Stimulated activated effector memory CD8-positive, alpha-beta T cell treated with anti-CD3 and anti-CD28 coated beads, Interleukin-12 subunit alpha, Interleukin-12 subunit beta, amount 100 ng/mL, for 72 hours (primary cell): ENCODE data around the gene PLXNB3.
A peak's percentile ranks its signal among the peaks of the same experiment; 100 is the strongest.
"Not testable (repeated sequence)": the region's sequence is repeated elsewhere in the genome, so short reads cannot be mapped to it uniquely, and the experiment has no call there.

ENCODE experiments used
- ATAC-seq: fragments of 150-1000 bp; cut with Tn5 transposase; 2 replicates; pipeline ENCODE4 v1.10.0; 2021
- DNase-seq, 2 donors: peaks; one replicate each; pipeline ENCODE4 v3.0.0; 2021 to 2022; ENCODE audit warnings: low spot score in 2 of 2
- H3K27ac Mint-ChIP-seq: one replicate; pipeline ENCODE4 v1.8.0; 2022; ENCODE audit warnings: mild to moderate bottlenecking, mixed read lengths
- H3K36me3 Mint-ChIP-seq: one replicate; pipeline ENCODE4 v1.8.0; 2022; ENCODE audit warnings: mild to moderate bottlenecking, mixed read lengths
- H3K4me1 Mint-ChIP-seq: one replicate; pipeline ENCODE4 v1.8.0; 2022; ENCODE audit warnings: mixed read lengths
- H3K4me3 Mint-ChIP-seq: one replicate; pipeline ENCODE4 v1.8.0; 2022; ENCODE audit warnings: mild to moderate bottlenecking, mixed read lengths
- H3K9me3 Mint-ChIP-seq: one replicate; pipeline ENCODE4 v1.8.0; 2022; ENCODE audit warnings: mixed read lengths

Gene PLXNB3

DNA sequence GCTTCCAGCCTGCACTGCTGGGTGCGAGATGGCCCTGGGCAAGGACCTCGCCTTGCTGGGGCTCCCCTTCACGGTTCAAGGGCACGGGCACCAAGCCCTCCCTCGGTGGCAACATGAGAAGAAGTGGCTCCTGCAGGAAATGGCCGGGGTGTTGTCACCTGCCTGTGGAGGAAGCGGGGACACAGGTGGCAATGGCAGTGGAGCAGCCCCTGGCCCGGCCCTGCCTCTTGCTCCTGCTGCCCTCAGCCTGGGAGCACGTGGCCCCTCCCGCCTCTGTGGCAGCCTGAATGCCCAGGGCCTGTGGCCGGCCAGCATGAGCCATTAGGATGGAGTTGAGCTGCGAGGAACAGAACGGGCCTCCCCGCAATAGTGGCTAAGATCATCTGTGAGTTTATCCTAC lies 22.6 kb upstream of the PLXNB3 start:
- Mint-ChIP-seq H3K27ac (peak overlapping the region; percentile 77), H3K4me1 (peaks cover 7% of the 10 kb centered on the region), H3K9me3 (no peaks in the 10 kb centered on the region), H3K4me3 (peak overlapping the region; percentile 58), H3K36me3 (no peaks in the 10 kb centered on the region)
- ATAC-seq (no peak), DNase-seq (no peak)

DNA sequence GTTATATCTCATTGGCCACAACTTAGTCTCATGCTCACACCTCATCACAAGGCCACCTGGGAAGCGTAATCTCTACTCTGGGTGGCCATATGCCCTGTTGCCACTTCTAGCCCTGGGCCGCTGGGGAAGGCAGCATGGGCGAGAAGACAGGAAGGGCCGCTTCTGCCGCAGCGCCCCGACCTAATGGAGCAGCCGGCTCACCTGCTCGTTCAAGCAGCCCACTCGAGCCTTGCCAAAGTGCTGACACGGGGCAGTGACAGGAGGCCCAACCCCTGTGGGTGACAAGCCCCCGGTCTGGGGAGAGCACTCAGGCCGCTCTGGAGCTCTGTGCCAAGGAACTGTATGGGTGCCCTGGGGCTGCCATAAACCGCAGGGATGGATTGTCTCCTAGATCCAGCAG lies 21.9 kb upstream of the PLXNB3 start:
- not testable (repeated sequence) for H3K36me3 Mint-ChIP-seq, ATAC-seq, H3K27ac Mint-ChIP-seq, H3K4me1 Mint-ChIP-seq, H3K4me3 Mint-ChIP-seq, H3K9me3 Mint-ChIP-seq, DNase-seq

DNA sequence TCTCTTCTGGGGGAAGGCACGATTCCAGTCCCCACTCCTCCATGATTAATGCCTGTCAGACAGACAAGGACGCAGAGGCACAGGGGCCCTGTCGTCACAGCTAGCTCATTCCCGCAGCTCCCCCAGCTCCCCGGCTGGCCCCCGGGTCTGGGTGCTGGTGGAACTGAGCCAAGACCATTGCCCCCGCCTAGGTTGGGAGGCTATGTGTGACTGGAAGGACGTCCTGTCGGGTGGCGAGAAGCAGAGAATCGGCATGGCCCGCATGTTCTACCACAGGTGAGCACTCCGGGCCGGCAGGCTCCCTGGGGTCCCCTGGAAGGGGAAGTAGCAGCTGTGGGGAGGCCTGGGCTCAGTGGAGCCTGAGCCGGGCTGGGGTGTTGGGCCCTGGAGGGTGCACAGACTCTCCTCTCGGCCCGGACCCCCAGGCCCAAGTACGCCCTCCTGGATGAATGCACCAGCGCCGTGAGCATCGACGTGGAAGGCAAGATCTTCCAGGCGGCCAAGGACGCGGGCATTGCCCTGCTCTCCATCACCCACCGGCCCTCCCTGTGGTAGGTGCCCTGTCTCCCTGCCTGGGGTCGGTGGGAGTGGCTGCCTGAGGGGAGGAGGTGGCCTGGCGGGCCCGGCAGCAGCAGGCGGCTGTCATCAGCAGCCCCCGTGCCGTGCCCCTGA lies 21.1 kb upstream of the PLXNB3 start:
- H3K4me1 Mint-ChIP-seq, H3K36me3 Mint-ChIP-seq, DNase-seq, H3K9me3 Mint-ChIP-seq, H3K27ac Mint-ChIP-seq, ATAC-seq, H3K4me3 Mint-ChIP-seq: not testable (repeated sequence)

DNA sequence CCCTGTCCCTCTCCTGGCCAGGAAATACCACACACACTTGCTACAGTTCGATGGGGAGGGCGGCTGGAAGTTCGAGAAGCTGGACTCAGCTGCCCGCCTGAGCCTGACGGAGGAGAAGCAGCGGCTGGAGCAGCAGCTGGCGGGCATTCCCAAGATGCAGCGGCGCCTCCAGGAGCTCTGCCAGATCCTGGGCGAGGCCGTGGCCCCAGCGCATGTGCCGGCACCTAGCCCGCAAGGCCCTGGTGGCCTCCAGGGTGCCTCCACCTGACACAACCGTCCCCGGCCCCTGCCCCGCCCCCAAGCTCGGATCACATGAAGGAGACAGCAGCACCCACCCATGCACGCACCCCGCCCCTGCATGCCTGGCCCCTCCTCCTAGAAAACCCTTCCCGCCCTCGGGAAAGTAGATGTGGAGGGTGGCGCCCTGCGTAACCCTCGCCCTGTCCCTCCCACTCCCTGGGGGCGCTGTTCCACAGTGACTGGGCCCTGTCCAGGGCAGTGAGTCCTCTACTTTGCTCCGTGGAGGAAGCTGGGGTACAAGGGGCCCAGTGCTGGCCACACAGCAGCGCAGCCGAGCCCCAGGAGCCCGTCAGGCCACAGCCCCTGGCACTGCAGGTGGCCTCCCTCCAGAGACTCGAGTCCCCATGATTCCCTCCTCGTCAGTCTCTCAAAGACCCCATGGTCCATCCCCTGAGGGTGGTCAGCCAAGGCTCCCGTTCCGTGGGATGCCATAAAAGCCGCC lies 20.4 kb upstream of the PLXNB3 start:
- H3K9me3 Mint-ChIP-seq = not testable (repeated sequence)

DNA sequence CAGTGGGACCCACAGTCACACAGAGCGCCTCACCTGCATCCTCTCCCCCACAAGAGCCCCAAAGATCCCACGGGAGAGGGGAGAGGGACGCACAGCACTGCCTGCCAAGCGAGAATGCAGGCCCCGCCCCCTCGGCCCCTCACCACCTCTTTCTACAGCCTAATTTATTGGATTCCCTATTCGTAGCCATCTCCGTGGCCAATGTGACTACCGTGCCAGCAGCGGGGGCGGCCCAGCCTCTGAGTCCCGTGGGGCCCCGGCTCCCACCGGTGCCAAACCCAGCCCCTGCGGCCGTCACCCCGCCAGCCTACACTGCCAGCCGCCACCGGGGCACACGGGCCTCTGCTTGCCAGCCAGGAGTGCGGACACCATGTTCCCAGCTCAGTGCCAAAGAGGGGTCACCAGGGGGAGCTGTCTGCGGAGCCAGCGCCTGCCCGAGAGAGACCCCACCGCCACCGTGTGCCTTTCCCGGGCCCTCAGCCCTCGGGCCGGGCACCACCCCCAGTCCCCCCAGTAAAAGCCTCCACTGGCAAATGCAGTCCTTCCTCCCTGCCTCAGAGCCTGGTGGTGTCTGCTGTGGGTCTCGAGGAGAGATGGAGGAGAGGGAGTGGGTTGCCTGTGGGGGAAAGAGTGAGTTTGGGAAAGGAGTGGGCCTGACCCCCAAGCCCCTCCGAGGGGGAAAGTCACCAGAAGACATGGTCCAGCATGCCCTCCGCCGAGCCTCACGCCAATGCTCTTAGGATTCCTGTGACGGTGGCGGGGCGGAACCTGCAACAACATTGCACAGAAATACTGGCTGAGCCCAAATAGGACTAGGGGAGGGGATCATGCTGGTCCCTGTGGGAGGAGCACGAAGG lies 19.6 kb upstream of the PLXNB3 start:
- Mint-ChIP-seq H3K27ac (no peak overlapping the region), H3K9me3 (no peaks in the 10 kb centered on the region), H3K4me1 (peaks cover 7% of the 10 kb centered on the region), H3K36me3 (no peaks in the 10 kb centered on the region), H3K4me3 (no peak overlapping the region)
- DNase-seq (no peak), ATAC-seq (no peak)

More for the DNA sequence above, 20.4 kb upstream of the PLXNB3 start:
- not testable (repeated sequence) for H3K36me3 Mint-ChIP-seq, H3K27ac Mint-ChIP-seq, H3K4me1 Mint-ChIP-seq, DNase-seq, H3K4me3 Mint-ChIP-seq, ATAC-seq

DNA sequence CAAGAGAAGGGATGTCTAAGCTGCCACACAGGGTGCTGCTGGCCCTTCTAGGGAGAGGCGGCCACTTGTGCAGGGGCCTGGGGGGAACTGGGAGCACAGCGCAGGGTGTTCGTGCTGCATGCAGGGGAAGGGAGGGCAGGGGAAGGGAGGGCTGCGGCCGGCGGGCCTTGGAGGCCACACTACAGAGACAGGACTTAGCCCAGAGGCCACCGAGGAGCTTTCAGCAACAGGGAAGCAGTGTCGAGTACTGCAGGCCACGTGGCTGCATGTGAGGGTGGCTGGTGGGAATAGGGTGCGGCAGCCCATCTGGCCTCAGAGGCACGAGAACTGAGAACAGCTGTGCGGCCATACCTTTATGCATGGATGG lies 19.0 kb upstream of the PLXNB3 start:
- H3K27ac Mint-ChIP-seq, H3K4me3 Mint-ChIP-seq, ATAC-seq: not testable (repeated sequence)

DNA sequence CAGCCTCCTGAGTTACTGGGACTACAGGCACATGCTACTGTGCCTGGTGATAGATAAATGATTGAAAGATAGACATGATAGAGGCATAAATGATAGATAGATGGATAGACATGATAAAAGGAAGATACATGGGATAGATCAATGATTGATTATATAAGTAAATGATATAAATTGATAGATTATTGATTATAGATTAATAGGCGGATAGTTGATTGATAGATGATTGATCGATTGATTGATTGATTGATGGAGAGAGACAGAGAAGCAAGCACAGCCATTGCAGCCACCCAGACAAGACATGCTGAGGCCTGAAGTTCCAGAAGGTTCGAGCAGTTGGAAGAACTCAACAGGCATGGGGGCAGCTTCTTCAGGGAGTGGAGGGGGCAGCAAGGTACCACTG lies 17.7 kb upstream of the PLXNB3 start:
- no peaks in the 10 kb centered on the region for H3K36me3 Mint-ChIP-seq
- ATAC-seq (no peak), DNase-seq (no peak)
- no peaks in the 10 kb centered on the region for H3K9me3 Mint-ChIP-seq
- no peaks in the 10 kb centered on the region for H3K4me1 Mint-ChIP-seq
- no peak overlapping the region for H3K4me3 Mint-ChIP-seq
- no peak overlapping the region for H3K27ac Mint-ChIP-seq

More for the DNA sequence above, 19.0 kb upstream of the PLXNB3 start:
- not testable (repeated sequence) for H3K4me1 Mint-ChIP-seq, H3K36me3 Mint-ChIP-seq, H3K9me3 Mint-ChIP-seq, DNase-seq

DNA sequence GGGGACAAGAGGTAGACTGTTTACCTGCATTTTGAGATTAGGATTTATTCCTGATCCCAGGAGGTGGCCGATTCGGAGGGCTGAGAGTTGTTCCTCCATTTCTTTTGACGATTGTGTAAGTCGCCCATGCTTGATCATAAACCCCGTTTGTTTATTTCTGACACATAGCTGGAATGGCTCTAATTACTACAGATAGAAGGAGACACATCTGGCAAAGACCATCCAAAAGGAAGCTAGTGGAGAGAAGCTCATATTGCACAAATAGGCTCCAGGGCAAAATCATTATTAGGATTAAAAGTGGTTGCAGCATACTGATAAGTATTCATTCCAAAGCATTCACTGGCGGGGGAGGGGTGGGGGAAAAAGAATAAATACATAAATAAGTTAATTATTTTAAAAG lies 17.1 kb upstream of the PLXNB3 start:
- DNase-seq, H3K4me1 Mint-ChIP-seq, ATAC-seq, H3K9me3 Mint-ChIP-seq, H3K27ac Mint-ChIP-seq, H3K4me3 Mint-ChIP-seq, H3K36me3 Mint-ChIP-seq: not testable (repeated sequence)

DNA sequence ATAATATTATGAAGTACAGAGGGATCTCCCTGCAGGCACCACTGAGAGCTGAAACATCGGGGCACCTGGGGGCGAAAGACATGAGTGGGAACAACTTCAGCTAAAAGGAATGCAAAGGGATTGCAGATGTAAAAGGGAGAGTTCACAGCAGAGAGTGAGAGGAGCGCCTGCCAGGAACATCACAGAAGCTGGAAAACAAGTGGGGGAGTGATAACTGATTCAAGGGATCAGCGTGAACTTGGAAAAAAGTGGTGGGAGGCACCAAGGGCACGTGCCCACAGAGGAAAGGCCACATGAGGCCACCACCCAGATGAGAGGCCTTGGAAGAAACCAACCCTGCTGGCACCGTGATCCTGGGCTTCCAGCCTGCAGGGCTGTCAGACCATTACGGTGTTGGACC lies 15.0 kb upstream of the PLXNB3 start:
- ATAC-seq, H3K9me3 Mint-ChIP-seq, DNase-seq, H3K36me3 Mint-ChIP-seq, H3K4me3 Mint-ChIP-seq, H3K27ac Mint-ChIP-seq, H3K4me1 Mint-ChIP-seq: not testable (repeated sequence)

DNA sequence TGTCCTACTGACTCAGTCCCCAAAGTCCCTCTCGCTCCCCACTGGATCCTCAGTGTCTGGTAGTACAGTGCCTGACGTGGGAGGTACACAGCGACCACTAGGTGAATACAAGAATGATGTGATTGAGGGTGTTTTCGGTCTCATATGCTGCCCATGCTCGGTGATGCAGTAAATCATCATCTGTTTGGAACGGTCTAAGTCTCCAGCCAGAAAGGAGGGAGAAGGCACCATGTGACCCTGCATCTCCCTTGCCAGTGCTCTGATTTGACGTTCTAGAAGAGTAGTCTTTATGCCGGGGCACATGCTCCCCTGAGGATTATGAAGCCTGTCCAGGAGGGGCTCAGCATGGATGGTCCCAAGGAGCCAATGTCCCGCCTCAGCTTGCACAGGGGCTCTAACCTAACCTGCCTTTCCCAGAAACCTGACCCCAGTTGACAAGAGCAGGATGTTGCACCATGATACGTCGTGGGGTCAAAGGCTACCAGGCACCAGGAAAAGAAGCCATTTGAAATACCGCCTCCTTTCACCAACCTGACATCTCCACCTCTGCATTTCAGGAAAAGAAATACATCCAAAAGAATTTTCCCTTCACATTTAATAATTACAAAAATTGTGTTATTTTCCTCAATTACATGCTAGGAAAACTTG lies 13.8 kb upstream of the PLXNB3 start:
- DNase-seq (no peak), ATAC-seq (no peak)
- Mint-ChIP-seq H3K9me3 (no peaks in the 10 kb centered on the region), H3K27ac (no peak overlapping the region), H3K4me3 (no peak overlapping the region), H3K4me1 (no peaks in the 10 kb centered on the region), H3K36me3 (no peaks in the 10 kb centered on the region)

DNA sequence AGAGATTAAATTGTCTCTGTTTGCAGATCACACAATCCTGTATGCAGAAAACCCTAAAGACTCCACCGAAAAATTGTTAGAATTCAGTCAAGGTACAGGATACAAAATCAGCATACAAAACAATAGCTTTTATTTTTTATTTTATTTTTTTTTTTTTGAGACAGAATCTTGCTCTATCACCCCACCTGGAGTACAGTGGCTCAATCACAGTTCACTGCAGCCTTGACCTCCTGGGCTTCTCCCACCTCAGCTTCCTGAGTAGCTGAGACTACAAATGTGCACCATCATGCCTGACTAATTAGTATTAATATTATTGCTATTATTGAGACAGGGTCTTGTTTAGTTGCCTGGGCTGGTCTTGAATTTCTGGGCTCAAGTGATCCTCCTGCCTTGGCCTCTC lies 8.9 kb upstream of the PLXNB3 start:
- H3K36me3 Mint-ChIP-seq = no peaks in the 10 kb centered on the region
- H3K27ac Mint-ChIP-seq = no peak overlapping the region
- no peak for ATAC-seq
- H3K9me3 Mint-ChIP-seq = no peaks in the 10 kb centered on the region
- H3K4me1 Mint-ChIP-seq = no peaks in the 10 kb centered on the region
- DNase-seq = no peak
- H3K4me3 Mint-ChIP-seq = no peak overlapping the region

DNA sequence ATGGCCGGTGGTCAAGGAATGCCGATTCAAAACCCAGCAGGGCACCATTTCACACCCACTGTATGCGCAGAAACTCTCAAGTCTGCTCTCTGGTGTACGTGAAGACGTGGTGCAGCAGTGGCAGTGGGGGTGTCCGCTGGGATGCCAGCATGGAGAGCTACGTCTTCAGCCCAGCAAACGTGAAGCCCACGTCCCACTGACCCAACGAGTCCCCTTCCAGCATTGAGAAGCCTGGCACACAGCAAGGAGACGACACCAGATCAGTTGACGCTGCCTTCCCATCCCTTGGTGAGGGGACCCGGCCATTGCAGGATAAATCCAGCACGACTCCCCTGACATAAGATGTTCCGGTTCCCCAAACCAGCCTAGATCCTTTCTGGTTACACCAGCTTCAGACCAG lies 2.2 kb upstream of the PLXNB3 start:
- no peak overlapping the region for H3K27ac Mint-ChIP-seq
- DNase-seq = no peak
- H3K9me3 Mint-ChIP-seq = no peaks in the 10 kb centered on the region
- H3K36me3 Mint-ChIP-seq = no peaks in the 10 kb centered on the region
- peaks cover 7% of the 10 kb centered on the region for H3K4me1 Mint-ChIP-seq
- no peak for ATAC-seq
- no peak overlapping the region for H3K4me3 Mint-ChIP-seq

DNA sequence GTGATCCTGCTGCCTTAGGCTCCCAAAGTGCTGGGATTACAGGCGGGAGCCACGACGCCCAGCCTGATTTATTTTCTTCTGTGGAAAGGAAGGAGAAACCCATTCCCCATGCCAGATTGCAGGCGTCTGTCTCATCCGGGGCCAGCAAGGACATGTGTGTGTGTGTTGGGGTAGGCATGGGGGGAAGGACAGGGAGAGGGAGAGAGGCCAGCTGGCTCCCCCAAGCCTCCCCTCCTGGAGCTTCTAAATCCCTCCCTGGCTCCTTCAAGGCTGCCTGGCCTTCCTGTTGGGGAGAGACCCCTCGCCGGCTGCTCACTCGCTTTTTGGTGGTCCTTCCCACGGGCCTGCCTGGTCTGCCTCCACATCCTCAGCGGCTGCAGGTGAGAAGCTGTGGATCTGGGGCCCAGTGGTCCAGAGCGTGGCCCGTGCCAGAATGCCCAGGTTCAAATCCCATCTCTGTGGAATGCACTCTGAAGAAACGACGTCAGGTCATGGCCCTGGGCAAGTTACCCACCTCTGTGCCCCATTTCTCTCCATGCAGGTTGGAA lies 1.3 kb upstream of the PLXNB3 start:
- no peak for DNase-seq
- H3K4me1 Mint-ChIP-seq = peaks cover 7% of the 10 kb centered on the region
- no peaks in the 10 kb centered on the region for H3K9me3 Mint-ChIP-seq
- H3K4me3 Mint-ChIP-seq = no peak overlapping the region
- H3K36me3 Mint-ChIP-seq = no peaks in the 10 kb centered on the region
- ATAC-seq = no peak
- H3K27ac Mint-ChIP-seq = no peak overlapping the region

DNA sequence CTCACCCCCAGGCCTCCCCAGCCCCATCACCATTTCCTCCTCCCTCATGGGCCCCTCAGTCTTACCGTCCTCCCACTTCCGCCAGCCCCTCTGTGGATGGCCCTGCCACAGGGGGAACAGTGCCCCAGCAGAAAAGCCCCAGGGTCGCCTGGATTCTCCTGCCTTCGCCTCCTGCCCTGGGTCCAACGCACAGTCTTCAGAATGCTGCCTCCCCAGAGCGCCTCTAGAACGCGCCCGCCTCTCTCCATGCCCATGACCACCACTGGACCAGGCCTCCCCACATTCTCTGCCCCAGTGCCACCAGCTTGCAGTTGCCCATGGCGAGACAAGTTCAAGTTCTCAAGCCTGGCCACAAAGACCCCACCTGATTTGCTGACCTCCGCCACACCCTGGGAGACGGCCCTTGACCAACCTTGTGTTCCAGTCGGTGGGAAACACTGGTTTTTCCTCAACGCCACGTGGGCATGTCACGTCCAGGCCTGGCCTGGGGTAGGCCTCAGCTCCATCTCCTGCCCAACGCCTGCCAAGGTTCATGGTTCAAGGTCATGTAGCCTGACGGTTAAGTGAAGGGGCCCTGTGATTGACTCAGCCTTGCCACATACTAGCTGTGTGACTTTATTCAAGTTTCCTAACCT lies 634 bp upstream of the PLXNB3 start:
- no peak for DNase-seq

DNA sequence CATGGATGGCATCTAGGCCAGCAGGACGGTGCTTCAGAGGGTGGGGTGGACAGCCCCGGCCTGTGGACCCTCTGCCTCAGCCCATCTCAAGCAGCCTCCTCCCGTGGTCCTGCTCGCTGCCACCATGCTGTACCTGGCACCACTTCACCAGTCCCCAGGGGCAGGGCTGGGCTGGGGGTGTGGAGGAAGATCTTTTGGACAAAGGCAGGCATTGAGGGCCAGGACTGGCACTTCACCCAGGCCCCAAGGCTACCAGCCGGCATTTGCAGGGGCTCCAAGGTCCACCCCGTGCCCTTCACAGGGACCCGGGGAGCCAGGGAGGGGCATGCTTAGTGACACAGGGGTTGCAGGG lies 713 bp downstream of the PLXNB3 start:
- no peak for ATAC-seq
- H3K4me3 Mint-ChIP-seq = no peak overlapping the region

More for the DNA sequence above, 634 bp upstream of the PLXNB3 start:
- Mint-ChIP-seq H3K9me3 (no peaks in the 10 kb centered on the region), H3K36me3 (no peaks in the 10 kb centered on the region), H3K4me1 (peaks cover 7% of the 10 kb centered on the region), H3K27ac (no peak overlapping the region), H3K4me3 (peak overlapping the region; percentile 32)
- ATAC-seq = peak; percentile 4

More for the DNA sequence above, 713 bp downstream of the PLXNB3 start:
- H3K9me3 Mint-ChIP-seq = no peaks in the 10 kb centered on the region
- no peak for DNase-seq
- H3K36me3 Mint-ChIP-seq = no peaks in the 10 kb centered on the region
- H3K4me1 Mint-ChIP-seq = peaks cover 7% of the 10 kb centered on the region
- no peak overlapping the region for H3K27ac Mint-ChIP-seq
